SK-MEL-5 (cell line): ENCODE results near the gene PLD6. TPM values are rescaled to one million over a fixed set of nuclear protein-coding genes. Genes with fewer than 3 reads are reported as not detected.

Experiments used
- DNase-seq: peaks from one replicate; pipeline ENCODE4 v3.0.0-alpha.2; 2016; ENCODE audit warnings: low read depth, low spot score
- in situ Hi-C: cut with HindIII; loops from 2 replicates; pipeline ENCODE4 v1.10.0; 2016; ENCODE audit warnings: low sequenced_read_pairs, high pct_unique_total_duplicates, low pct_unique_long_range_greater_than_20kb
- total RNA-seq: library from RNA; depleted of rRNA; stranded (reverse); fragments of >200 nt; shearing (Covaris generic); gene quantifications from 2 replicates; pipeline ENCODE4 v1.2.3, GENCODE V29; 2014

Gene PLD6
- total RNA-seq, 1 experiment from 2014 or later = 4.7 TPM

- in situ Hi-C loops = no loop called here
Measured at GRCh38 chr17:17229416-17230384, 23.6 kb upstream of the PLD6 start.

DNA sequence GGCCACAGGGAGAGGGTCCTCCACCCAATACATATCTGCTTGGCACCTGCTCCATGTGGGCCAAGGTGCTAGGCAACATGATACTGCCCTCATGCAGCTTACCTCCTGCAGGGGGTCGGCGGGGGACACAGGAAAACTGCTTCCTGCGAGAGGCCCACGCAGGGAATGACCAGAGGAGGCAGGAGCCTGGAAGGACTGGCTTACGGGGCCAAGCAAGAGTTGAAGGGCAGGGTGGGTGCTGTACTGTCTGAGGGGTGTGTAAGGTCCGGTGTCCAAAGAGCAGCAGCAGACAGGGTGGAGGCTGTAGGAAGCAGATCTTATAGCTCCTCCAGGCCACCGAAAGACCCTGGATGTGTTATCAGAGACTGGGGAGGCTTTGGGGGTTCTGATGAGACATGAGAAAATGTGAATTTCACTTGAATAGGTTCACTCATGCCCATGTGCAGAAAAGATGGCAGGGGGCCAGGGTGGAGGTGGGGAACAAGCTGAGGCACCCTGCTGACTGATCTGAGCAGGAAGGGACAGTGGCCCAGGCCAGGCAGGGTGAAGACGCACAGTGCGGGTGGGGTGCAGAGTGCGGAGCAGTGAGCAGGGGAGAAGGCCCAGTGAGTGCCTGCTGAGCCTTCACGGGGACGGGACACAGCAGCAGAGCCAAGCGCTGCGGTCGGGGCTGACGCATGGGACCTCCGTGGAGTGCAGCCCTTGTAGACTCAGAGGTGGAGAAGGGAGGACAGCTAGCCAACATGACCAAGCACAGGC, 22.6 kb upstream of the PLD6 start:
- no peak for DNase-seq
- in situ Hi-C loops = no loop called here

More at GRCh38 chr17:17229416-17230384, 23.6 kb upstream of the PLD6 start:
- no peak for DNase-seq

DNA sequence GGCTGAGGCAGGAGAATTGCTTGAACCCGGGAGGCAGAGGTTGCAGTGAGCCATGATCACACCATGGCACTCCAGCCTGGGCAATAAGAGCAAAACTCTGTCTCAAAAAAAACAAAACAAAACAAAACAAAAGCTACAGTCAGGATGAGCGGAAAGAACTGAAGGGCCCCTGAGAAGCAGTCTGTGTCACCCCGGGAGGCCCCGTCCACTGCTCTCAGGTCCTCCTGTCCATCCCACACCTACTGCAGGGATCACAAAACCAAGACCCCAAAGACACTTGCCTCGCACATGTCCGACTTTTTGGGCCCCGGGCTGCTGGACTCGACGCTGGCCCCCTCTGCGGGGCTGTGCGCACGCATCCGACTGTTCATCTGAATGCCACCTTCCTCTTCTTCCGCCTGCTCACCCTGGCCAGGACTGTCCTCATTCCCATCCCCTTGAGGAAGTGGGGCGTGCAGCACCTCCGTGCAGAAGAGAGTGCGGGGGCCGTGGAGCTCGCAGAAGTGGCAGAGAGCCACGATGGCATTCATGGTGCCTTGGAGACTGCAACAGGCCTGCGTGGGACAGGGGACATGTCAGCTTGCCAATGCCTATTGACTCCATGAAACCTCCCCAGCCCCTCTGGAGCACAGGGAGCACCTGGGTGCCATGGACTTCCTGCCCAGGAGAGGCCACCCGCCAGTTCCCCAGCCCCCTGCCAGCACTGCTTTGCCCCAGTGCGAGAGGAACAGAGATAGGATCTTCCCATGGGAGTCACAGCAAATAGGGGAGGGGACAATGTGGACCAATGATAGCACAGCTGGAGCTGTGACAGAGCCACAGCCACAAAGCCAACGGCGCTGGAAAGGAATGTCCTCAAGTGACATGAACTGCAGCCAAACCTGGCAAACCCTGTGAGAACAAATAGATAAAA, 21.7 kb upstream of the PLD6 start:
- no peak for DNase-seq
- in situ Hi-C loops = no loop called here

- in situ Hi-C loops = no loop called here
- no peak for DNase-seq
Measured at GRCh38 chr17:17226451-17227265, 20.5 kb upstream of the PLD6 start.

- in situ Hi-C loops = no loop called here
- no peak for DNase-seq
Measured at GRCh38 chr17:17225901-17226300, 19.8 kb upstream of the PLD6 start.

DNA sequence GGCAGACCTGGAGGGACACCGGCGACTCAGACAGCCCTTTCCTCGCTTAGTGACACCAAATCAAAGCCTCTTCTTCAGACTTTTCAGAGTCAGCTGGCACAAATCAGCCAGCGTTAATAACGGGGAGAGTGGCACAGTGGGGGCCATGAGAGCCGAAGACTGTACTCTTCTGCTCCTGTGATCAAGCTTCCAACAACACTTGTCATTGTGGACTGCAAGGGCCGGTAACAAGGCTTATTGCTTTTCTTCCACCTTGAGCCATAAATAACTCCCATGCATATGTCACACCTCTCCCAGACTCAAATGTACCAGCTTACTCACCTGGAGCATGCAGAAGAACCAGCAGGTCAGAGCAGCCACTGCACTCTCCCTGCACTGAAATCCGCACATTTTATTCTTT, 18.0 kb upstream of the PLD6 start:
- in situ Hi-C loops = no loop called here
- DNase-seq = no peak

DNA sequence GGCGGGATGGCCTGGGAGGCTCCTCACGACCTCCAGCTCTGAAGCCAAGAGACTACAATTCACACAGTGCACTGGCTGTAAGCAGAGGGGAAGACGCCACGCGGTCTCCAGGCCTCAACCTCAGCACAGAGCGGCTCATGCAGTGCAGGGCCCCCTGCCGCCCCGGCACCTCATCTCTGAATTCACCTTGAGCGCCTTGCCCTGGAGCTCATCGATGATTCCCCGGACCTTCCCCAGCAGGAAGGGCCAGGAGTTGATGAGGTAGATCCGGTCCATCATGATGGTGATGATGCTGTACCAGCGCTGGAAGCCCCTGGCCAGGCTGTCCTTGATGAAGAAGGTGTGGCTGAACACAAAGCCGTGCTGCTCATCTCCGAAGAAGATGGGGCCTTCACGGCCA, 17.6 kb upstream of the PLD6 start:
- no peak for DNase-seq
- in situ Hi-C loops = no loop called here

DNA sequence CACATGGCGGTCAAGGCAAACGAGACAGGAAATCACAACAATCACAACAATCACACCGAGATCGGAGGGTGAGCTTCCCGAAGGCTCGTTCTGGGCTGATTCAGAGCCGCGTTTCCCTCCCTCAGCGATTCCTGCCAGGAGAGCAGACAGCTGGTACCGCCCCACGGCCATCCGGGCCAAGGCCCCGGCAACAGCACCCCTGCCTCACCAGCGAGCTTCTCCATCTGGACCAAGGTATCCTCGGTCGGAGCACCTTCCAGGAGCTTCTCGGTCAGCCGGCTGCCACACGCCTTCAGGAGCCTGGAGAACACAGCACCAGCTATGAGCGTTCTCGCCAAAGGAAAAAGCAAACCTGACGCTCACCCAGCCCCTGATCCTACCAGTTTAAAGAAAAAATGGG, 15.2 kb upstream of the PLD6 start:
- in situ Hi-C loops = no loop called here
- no peak for DNase-seq

GRCh38 chr17:17220529-17220928, 14.4 kb upstream of the PLD6 start:
- no peak for DNase-seq
- in situ Hi-C loops = no loop called here

DNA sequence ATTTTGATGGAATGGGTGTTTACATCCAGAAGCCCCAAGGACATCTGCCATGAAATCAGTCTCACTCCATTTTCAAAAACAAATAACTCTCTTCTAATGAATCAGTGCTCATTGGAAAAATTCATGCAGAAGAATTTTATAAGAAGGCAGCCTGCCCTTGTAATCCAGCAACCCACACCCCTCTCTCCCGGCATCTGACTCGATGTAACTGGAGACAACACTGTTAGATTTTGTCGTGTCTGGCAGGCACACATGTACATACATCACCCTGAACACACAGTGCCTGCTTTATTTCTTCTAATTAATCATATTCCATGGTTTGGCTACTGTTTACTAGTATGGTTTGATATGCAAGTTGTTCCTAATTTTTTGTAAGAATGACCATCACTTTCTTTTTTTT, 11.9 kb upstream of the PLD6 start:
- no peak for DNase-seq
- in situ Hi-C loops = no loop called here

DNA sequence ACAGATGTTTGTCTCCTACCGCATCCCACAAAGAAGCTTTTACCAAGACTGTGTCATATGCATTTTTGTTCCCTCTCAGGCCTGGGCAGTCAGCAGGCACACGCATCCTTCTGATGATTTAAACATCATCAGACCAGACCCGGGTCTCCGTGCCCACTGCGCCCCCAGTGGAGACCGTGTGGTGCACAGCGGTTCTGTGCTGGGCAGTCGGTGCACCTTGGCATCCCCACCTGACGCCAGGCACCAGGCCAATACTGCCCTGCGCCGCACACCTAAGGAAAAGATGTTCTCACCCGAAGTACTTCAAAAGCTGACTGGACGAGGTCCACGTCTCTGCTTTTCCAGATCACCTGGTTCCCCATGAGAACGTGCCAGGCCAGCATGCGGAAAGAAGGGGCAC, 10.6 kb upstream of the PLD6 start:
- in situ Hi-C loops = no loop called here
- peak; percentile 46 for DNase-seq

GRCh38 chr17:17216236-17216635, 10.1 kb upstream of the PLD6 start:
- in situ Hi-C loops = no loop called here
- no peak for DNase-seq

DNA sequence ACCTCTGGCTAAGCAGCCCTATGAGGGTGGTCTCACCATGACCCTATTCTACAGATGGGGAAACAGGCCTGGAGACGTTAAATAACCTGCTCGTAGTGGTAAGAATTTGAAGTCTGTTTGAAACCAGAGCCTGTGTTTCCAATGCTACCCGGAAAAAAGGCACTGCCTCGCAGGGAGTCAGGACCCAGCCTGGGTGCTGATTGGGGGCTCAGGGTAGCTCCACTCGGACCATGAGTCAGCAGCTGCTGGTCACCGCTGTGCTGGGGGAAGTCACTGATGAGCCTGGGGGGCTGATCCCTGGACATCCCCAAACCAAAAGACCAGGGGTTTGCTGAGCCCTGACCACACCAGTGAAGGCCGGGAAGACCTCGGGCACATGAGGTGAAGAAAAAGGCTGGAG, 9.4 kb upstream of the PLD6 start:
- no peak for DNase-seq
- in situ Hi-C loops = no loop called here

DNA sequence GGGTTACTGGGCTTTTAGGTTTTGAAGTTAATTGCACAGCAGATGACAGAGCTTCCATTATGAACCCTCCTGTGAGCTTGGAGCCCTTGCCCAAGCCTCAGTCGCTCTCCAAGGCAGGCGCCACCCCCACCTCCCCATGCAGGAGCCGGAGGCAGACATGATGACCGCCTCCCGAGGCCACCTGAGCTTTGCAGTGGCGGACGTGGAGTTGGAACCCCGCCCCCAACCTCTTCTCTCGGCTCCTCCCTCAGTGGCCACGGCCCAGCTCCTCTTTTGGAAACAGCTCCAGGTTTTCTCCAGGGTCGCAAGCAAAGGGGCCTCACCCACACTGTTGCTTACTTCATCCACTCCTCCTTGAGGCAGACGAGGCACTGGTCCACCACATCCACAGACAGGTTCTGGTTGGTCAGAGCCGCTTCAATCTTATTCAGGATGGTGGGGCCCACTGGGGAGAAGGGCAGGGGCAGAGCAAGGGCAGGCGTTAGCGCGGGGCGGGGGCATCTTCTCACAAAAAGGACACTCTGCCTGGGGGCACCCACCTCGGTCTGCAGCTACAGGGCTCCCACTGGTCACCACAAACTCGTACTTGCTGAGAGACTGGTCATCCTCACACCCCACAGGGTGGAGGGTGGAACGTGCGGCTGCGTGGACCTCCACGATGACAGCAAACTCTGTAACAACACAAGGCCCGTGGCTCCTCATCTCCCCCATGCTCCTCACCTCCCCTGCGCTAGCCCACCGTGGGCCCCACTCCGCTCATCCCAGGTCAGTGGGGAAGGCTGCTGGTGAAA, 8.7 kb upstream of the PLD6 start:
- in situ Hi-C loops = no loop called here

DNA sequence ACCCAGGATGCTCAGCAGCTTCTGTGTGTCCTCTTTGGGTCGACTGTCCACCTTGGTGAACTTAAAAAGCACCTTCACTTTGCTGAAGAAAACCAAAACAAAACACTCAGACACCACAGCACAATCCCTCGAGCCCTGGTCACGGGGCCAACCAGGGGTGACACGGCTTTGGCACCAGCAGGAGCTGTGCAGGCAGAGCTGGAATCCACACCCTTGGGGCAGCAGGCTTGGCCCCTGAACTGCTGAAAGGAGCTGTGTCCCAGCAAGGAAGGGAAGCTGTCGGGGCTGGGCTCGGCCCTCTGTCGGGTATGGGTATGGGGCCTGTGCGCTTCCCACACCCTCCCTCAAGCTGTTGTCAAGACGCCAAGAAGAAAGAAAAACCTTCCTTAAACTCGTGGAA, 7.6 kb upstream of the PLD6 start:
- in situ Hi-C loops = no loop called here

More for the DNA sequence above, 8.7 kb upstream of the PLD6 start:
- DNase-seq = no peak

DNA sequence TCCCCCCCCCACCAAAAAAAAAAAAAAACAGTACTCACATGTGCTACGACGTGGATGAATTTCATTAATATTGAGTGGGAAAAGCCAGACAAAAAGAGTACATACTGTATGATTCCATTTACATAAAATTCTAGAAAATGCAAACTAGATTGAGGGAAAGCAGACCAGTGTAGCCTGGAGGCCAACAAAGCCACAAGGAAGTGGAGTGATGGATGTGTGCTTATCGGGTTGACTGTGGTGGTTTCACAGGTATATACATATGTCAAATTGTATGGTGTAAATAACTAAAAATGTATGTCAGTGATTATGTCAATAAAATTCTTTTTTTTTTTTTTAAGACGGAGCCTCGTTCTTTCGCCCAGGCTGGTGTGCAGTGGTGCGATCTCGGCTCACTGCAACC, 1.9 kb upstream of the PLD6 start:
- no peak for DNase-seq
- in situ Hi-C loops = no loop called here

More for the DNA sequence above, 7.6 kb upstream of the PLD6 start:
- no peak for DNase-seq
